Tibial nerve (tissue), 4 donors: ENCODE data around the gene HOXD13. TPM values are rescaled to one million over a fixed set of nuclear protein-coding genes. Genes with fewer than 3 reads are reported as not detected.

Source experiments
- DNase-seq, 2 donors: peaks; one replicate each; pipeline ENCODE4 v3.0.0-alpha.2; 2019; ENCODE audit warnings: low spot score in 2 of 2
- H3K27ac ChIP-seq, 4 donors: fragments of 200-600 bp; sonication (generic) in 3 of 4; one replicate each; pipeline ENCODE4 v1.5.1; 2017 to 2019; ENCODE audit warnings: mild to moderate bottlenecking in 1 of 4
- H3K27me3 ChIP-seq, 2 donors: fragments of 200-600 bp; sonication (generic) in 1 of 2; one replicate each; pipeline versions ENCODE4 v1.5.1 to v1.6.0; 2017 to 2019
- H3K36me3 ChIP-seq, 3 donors: fragments of 200-600 bp; sonication (generic); one replicate each; pipeline ENCODE4 v1.5.1; 2018 to 2019
- H3K4me1 ChIP-seq, 4 donors: fragments of 200-600 bp; sonication (generic) in 3 of 4; one replicate each; pipeline ENCODE4 v1.5.1; 2017 to 2019
- H3K4me3 ChIP-seq, 4 donors: fragments of 200-600 bp; sonication (generic) in 3 of 4; one replicate each; pipeline ENCODE4 v1.5.1; 2017 to 2019; ENCODE audit warnings: mild to moderate bottlenecking in 1 of 4, moderate library complexity in 1 of 4
- H3K9me3 ChIP-seq, 4 donors: fragments of 200-600 bp; sonication (generic) in 3 of 4; one replicate each; pipeline ENCODE4 v1.5.1; 2017 to 2019
- CTCF ChIP-seq, 5 experiments: fragments of 200-600 bp in 3 of 5; fragments of 450-650 bp in 2 of 5; sonication (generic) in 3 of 5; IDR thresholded peaks; one replicate each; pipeline ENCODE4 v1.5.1; 2016 to 2019; ENCODE audit warnings: antibody characterized with exemption in 5 of 5, mild to moderate bottlenecking in 3 of 5, moderate library complexity in 2 of 5
- EP300 ChIP-seq, 2 donors: sonication (generic); formaldehyde crosslinking; IDR thresholded peaks; one replicate each; pipeline ENCODE4 v1.6.1; 2017; ENCODE audit warnings: antibody characterized with exemption in 2 of 2, mild to moderate bottlenecking in 1 of 2
- POLR2A ChIP-seq, 2 donors: fragments of 450-650 bp; IDR thresholded peaks; one replicate each; pipeline ENCODE4 v1.6.1; 2017; ENCODE audit warnings: antibody characterized with exemption in 2 of 2, mild to moderate bottlenecking in 2 of 2, moderate library complexity in 2 of 2
- WGBS, 2 donors: methylation state at CpG; one replicate each; pipeline ENCODE4 v1.1.5; 2018; 5-methylcytosine and 5-hydroxymethylcytosine counted together
- total RNA-seq, 4 donors: library from RNA; depleted of rRNA; stranded (reverse); fragments of >200 nt; gene quantifications; one replicate each; pipeline ENCODE4 v1.1.0, GENCODE V29; 2016

HOXD13 gene
- total RNA-seq, 4 donors from 2014 or later, result 0.21 TPM; not detected in 3

GRCh38 chr2:176085120-176085788, 7.3 kb upstream of the HOXD13 start:
- no peak overlapping the region for H3K27ac ChIP-seq
- no peaks in the 10 kb centered on the region for H3K9me3 ChIP-seq
- H3K36me3 ChIP-seq, result no peaks in the 10 kb centered on the region
- H3K4me1 ChIP-seq, result peaks cover 0 to 63% (median 19%) of the 10 kb centered on the region in 4 donors
- DNase-seq, result no peak
- peaks cover 21 to 100% of the 10 kb centered on the region in 2 donors for H3K27me3 ChIP-seq
- WGBS, 2 donors, result 5 to 6% methylated on average over 29 to 39 of the region's 40 CpGs
- no peak overlapping the region for H3K4me3 ChIP-seq
- no peak for TF ChIP-seq CTCF (IDR thresholded peaks at IDR 0.05)
- TF ChIP-seq EP300 (IDR thresholded peaks at IDR 0.05), result no peak
- no peak for TF ChIP-seq POLR2A (IDR thresholded peaks at IDR 0.05)

- no peak overlapping the region for H3K4me3 ChIP-seq
Measured at GRCh38 chr2:176085861-176086771, 6.4 kb upstream of the HOXD13 start.

GRCh38 chr2:176087330-176088047, 5.0 kb upstream of the HOXD13 start:
- H3K27me3 ChIP-seq, result peaks cover 12 to 100% of the 10 kb centered on the region in 2 donors
- peak overlapping the region in 1 of 4 donors; percentile 35 for H3K4me3 ChIP-seq
- H3K9me3 ChIP-seq, result no peaks in the 10 kb centered on the region
- peaks cover 0 to 53% (median 16%) of the 10 kb centered on the region in 4 donors for H3K4me1 ChIP-seq
- 45 to 52% methylated on average over 27 to 29 of the region's 29 CpGs for WGBS, 2 donors
- no peak for DNase-seq
- H3K36me3 ChIP-seq, result no peaks in the 10 kb centered on the region
- H3K27ac ChIP-seq, result no peak overlapping the region
- TF ChIP-seq CTCF (IDR thresholded peaks at IDR 0.05), result no peak
- no peak for TF ChIP-seq POLR2A (IDR thresholded peaks at IDR 0.05)

More at GRCh38 chr2:176085861-176086771, 6.4 kb upstream of the HOXD13 start:
- H3K9me3 ChIP-seq, result no peaks in the 10 kb centered on the region
- peak in 1 of 2 donors; percentile 45 for DNase-seq
- 4 to 5% methylated on average over 28 to 41 of the region's 46 CpGs for WGBS, 2 donors
- H3K27ac ChIP-seq, result no peak overlapping the region
- no peaks in the 10 kb centered on the region for H3K36me3 ChIP-seq
- peaks cover 0 to 55% (median 16%) of the 10 kb centered on the region in 4 donors for H3K4me1 ChIP-seq
- peak in 3 of 5 experiments; percentile 19 to 33 (median 31) for TF ChIP-seq CTCF (IDR thresholded peaks at IDR 0.05)
- TF ChIP-seq POLR2A (IDR thresholded peaks at IDR 0.05), result no peak
- TF ChIP-seq EP300 (IDR thresholded peaks at IDR 0.05), result no peak
- peaks cover 20 to 100% of the 10 kb centered on the region in 2 donors for H3K27me3 ChIP-seq

- H3K9me3 ChIP-seq, result no peaks in the 10 kb centered on the region
- peaks cover 0 to 53% (median 20%) of the 10 kb centered on the region in 4 donors for H3K4me1 ChIP-seq
- H3K27me3 ChIP-seq, result peaks cover 8 to 98% of the 10 kb centered on the region in 2 donors
- 5 to 11% methylated on average over 34 to 38 of the region's 49 CpGs for WGBS, 2 donors
- TF ChIP-seq EP300 (IDR thresholded peaks at IDR 0.05), result no peak
- TF ChIP-seq CTCF (IDR thresholded peaks at IDR 0.05), result peak; percentile 53 to 83 (median 65)
- no peak for TF ChIP-seq POLR2A (IDR thresholded peaks at IDR 0.05)
- peak in 1 of 2 donors; percentile 36 for DNase-seq
- no peaks in the 10 kb centered on the region for H3K36me3 ChIP-seq
- no peak overlapping the region for H3K27ac ChIP-seq
- peak overlapping the region in 1 of 4 donors; percentile 35 for H3K4me3 ChIP-seq
Measured at GRCh38 chr2:176088048-176088936, 4.2 kb upstream of the HOXD13 start.
